Tibial artery (tissue), 4 donors: ENCODE data around the gene ITGB3.

Source experiments
- DNase-seq, 2 donors: peaks; one replicate each; pipeline ENCODE4 v3.0.0-alpha.2; 2019
- H3K27ac ChIP-seq, 2 donors: fragments of 200-600 bp; sonication (generic) in 1 of 2; 1 replicate in 1 of 2; 2 replicates in 1 of 2; pipeline ENCODE4 v1.5.1; 2018 to 2019; ENCODE audit warnings: mild to moderate bottlenecking in 1 of 2
- H3K27me3 ChIP-seq, 2 donors: fragments of 200-600 bp; sonication (generic) in 1 of 2; one replicate each; pipeline versions ENCODE4 v1.5.1 to v1.6.0; 2016 to 2019
- H3K36me3 ChIP-seq, 3 donors: fragments of 200-600 bp; sonication (generic) in 2 of 3; one replicate each; pipeline ENCODE4 v1.5.1; 2016 to 2019; ENCODE audit warnings: mild to moderate bottlenecking in 2 of 3
- H3K4me1 ChIP-seq, 4 donors: fragments of 200-600 bp; sonication (generic) in 2 of 4; 1 replicate in 3 of 4; 2 replicates in 1 of 4; pipeline ENCODE4 v1.5.1; 2016 to 2019
- H3K4me3 ChIP-seq, 2 donors: fragments of 200-600 bp; sonication (generic) in 1 of 2; 1 replicate in 1 of 2; 2 replicates in 1 of 2; pipeline ENCODE4 v1.5.1; 2018 to 2019; ENCODE audit warnings: mild to moderate bottlenecking in 2 of 2
- H3K9me3 ChIP-seq, 3 donors: fragments of 200-600 bp; sonication (generic) in 1 of 3; one replicate each; pipeline ENCODE4 v1.5.1; 2016 to 2019
- CTCF ChIP-seq, 2 experiments: fragments of 200-600 bp in 1 of 2; fragments of 450-650 bp in 1 of 2; IDR thresholded peaks; one replicate each; pipeline ENCODE4 v1.5.1; 2017 to 2019; ENCODE audit warnings: antibody characterized with exemption in 2 of 2, mild to moderate bottlenecking in 1 of 2, moderate library complexity in 1 of 2
- intact Hi-C: fragments of 100-400 bp; cut with DNase I; formaldehyde crosslinking; loops from one replicate; pipeline ENCODE4 v1.15.0; 2023; ENCODE audit warnings: low total_unique reads

The ITGB3 gene

GRCh38 chr17:47207143-47208067 lies 46.2 kb upstream of the ITGB3 start:
- no peak for DNase-seq
- intact Hi-C loops = no loop called here
- Histone ChIP-seq H3K36me3 (no peaks in the 10 kb centered on the region), H3K4me3 (no peak overlapping the region), H3K27me3 (no peaks in the 10 kb centered on the region), H3K27ac (no peak overlapping the region), H3K4me1 (peaks cover 0 to 35% (median 33%) of the 10 kb centered on the region in 4 donors), H3K9me3 (no peaks in the 10 kb centered on the region)
- no peak for TF ChIP-seq CTCF (IDR thresholded peaks at IDR 0.05)

DNA sequence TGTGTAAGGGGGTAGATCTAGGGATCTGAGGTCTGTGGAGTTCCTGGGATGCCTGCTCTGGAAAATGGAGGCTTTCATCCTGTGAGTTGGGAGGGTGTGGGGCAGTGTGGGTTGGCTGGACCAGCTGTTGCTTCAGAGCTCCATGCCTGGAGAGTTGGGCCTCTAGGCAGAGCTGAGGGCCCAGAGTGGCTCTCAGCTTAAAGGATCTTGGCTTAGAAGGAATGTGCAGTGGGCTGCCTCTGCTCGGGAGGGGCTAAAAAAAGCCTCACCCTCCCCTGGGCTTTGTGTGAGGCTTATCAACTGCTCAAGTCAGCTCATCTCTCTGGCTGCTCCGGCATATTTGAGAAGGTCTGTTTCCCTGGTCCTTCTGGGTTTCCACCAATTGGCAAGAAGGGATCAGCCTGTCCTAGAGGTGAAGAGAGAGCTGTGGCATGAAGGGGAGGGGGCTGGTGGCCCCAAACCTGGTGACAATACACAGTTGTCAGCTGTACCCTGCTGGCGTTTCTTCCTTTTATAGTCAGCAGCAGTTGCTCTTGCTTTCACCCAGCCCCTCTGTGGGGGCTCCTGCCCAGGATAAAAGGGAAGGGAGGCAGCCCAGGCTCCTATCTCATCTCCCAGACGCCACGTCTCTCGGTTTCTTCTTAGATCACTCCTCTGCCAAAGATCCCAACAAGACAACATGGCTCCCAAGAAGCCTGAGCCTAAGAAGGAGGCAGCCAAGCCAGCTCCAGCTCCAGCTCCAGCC lies 44.7 kb upstream of the ITGB3 start, which contains the start of gene MYL4:
Gene MYL4, plus strand, starts transcription at position 605 of the 745 bp plus-strand sequence. Its CDS starts 75 bp downstream, at position 680.
- H3K27ac ChIP-seq = no peak within 1 kb of the TSS
- no peaks in the 10 kb centered on the region for H3K36me3 ChIP-seq
- no peak for TF ChIP-seq CTCF (IDR thresholded peaks at IDR 0.05)
- H3K4me3 ChIP-seq = no peak within 1 kb of the TSS
- H3K27me3 ChIP-seq = no peaks in the 10 kb centered on the region
- H3K4me1 ChIP-seq = peaks cover 0 to 32% (median 29%) of the 10 kb centered on the region in 4 donors
- intact Hi-C loops = no loop called here
- no peak for DNase-seq
- no peaks in the 10 kb centered on the region for H3K9me3 ChIP-seq

- Histone ChIP-seq H3K4me3 (no peak overlapping the region), H3K27ac (no peak overlapping the region), H3K4me1 (peaks cover 0 to 27% (median 23%) of the 10 kb centered on the region in 4 donors), H3K36me3 (no peaks in the 10 kb centered on the region), H3K9me3 (no peaks in the 10 kb centered on the region), H3K27me3 (no peaks in the 10 kb centered on the region)
- intact Hi-C loops = no loop called here
- no peak for DNase-seq
- TF ChIP-seq CTCF (IDR thresholded peaks at IDR 0.05) = no peak
These were observed 44.1 kb upstream of the ITGB3 start for GRCh38 chr17:47209499-47209898.

GRCh38 chr17:47210105-47210504 lies 43.5 kb upstream of the ITGB3 start:
- Histone ChIP-seq H3K9me3 (no peaks in the 10 kb centered on the region), H3K4me3 (no peak overlapping the region), H3K4me1 (peaks cover 0 to 20% (median 18%) of the 10 kb centered on the region in 4 donors), H3K36me3 (no peaks in the 10 kb centered on the region), H3K27me3 (no peaks in the 10 kb centered on the region), H3K27ac (no peak overlapping the region)
- intact Hi-C loops = no loop called here
- no peak for TF ChIP-seq CTCF (IDR thresholded peaks at IDR 0.05)
- no peak for DNase-seq

DNA sequence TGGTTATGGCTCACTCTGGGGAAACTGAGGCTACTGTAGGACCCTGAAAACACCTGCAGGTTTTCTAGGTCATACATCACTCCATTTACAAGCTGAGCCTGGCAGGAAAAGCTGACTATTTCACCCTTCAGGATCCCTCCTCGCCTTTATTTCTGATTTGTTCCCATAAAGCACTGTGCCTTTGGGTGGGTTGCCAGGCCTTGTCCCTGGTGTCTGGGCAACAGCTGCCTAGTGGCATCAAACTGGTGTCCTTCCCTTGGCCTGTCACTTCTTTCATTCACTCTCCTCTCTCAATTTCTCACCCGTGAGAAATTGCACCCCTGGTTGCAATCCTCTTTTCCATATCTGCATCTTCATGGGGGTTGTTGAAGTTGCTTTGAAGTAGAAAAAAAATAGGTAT lies 42.8 kb upstream of the ITGB3 start:
- DNase-seq = no peak
- no peak overlapping the region for H3K27ac ChIP-seq
- TF ChIP-seq CTCF (IDR thresholded peaks at IDR 0.05) = no peak
- peaks cover 0 to 14% (median 11%) of the 10 kb centered on the region in 4 donors for H3K4me1 ChIP-seq
- H3K27me3 ChIP-seq = no peaks in the 10 kb centered on the region
- intact Hi-C loops = no loop called here
- no peak overlapping the region for H3K4me3 ChIP-seq
- no peaks in the 10 kb centered on the region for H3K36me3 ChIP-seq
- no peaks in the 10 kb centered on the region for H3K9me3 ChIP-seq
